PC-3 (cell line): ENCODE measurements around the gene ZCCHC14. TPM values are rescaled to one million over a fixed set of nuclear protein-coding genes. Genes with fewer than 3 reads are reported as not detected.
A peak's percentile ranks its signal among the peaks of the same experiment; 100 is the strongest.

ENCODE experiments used
- ATAC-seq: fragments of 200-7000 bp; cut with Tn5 transposase; 2 replicates; pipeline ENCODE4 v1.9.1; 2020; ENCODE audit warnings: mild to moderate bottlenecking, moderate library complexity
- BruUV-seq: library from RNA; stranded (reverse); fragments of 400-500 nt; replicated peaks from 2 replicates; lab custom pipeline; 2021; lab: Mats Ljungman, UMichigan
- CTCF ChIA-PET: fragments of 300-600 bp; sonication (Branson Sonifier 250); formaldehyde crosslinking; loops from one replicate; lab custom pipeline; 2022; ENCODE audit warnings: antibody characterized with exemption; lab: Charles Lee
- POLR2A ChIA-PET: fragments of 300-600 bp; sonication (Branson Sonifier 250); formaldehyde crosslinking; loops from one replicate; lab custom pipeline; 2022; ENCODE audit warnings: antibody characterized with exemption; ENCODE audit not compliant: unreplicated experiment; lab: Charles Lee
- DNase-seq: peaks from one replicate; pipeline ENCODE4 v3.0.0-alpha.2; 2015
- H2AFZ ChIP-seq: fragments of 300-600 bp; sonication (generic); 2 replicates; pipeline ENCODE4 v1.6.0; 2016; ENCODE audit warnings: antibody characterized with exemption, low read length
- H3F3A ChIP-seq: fragments of 300-600 bp; sonication (generic); one replicate; pipeline ENCODE4 v1.6.0; 2017; ENCODE audit warnings: antibody characterized with exemption, low read length, control low read depth, mild to moderate bottlenecking; ENCODE audit not compliant: unreplicated experiment
- H3K27ac ChIP-seq: fragments of 300-600 bp; sonication (generic); 2 replicates; pipeline ENCODE4 v1.5.1; 2016; ENCODE audit warnings: mild to moderate bottlenecking, low read length
- H3K27me3 ChIP-seq: fragments of 300-600 bp; sonication (generic); 2 replicates; pipeline ENCODE4 v1.6.1; 2016; ENCODE audit warnings: low read length, mixed read lengths
- H3K36me3 ChIP-seq: fragments of 300-600 bp; sonication (generic); 2 replicates; pipeline ENCODE4 v1.6.1; 2016; ENCODE audit warnings: low read depth, mixed run types, low read length, mixed read lengths
- H3K4me1 ChIP-seq: fragments of 300-600 bp; sonication (generic); 2 replicates; pipeline ENCODE4 v1.5.1; 2016; ENCODE audit warnings: low read length; ENCODE audit not compliant: insufficient read depth
- H3K4me2 ChIP-seq: fragments of 300-600 bp; sonication (generic); 2 replicates; pipeline ENCODE4 v1.6.0; 2016; ENCODE audit warnings: low read length
- H3K4me3 ChIP-seq: fragments of 300-600 bp; sonication (generic); 2 replicates; pipeline ENCODE4 v1.5.1; 2016; ENCODE audit warnings: mild to moderate bottlenecking, low read length, mixed read lengths
- H3K79me2 ChIP-seq: fragments of 300-600 bp; sonication (generic); 2 replicates; pipeline ENCODE4 v1.6.1; 2017; ENCODE audit warnings: low read length, mixed read lengths
- H3K9ac ChIP-seq: fragments of 300-600 bp; sonication (generic); 2 replicates; pipeline ENCODE4 v1.6.0; 2016; ENCODE audit warnings: mild to moderate bottlenecking, low read length
- H3K9me2 ChIP-seq: fragments of 300-600 bp; sonication (generic); replicated peaks from 2 replicates; pipeline ENCODE4 v1.6.1; 2016; ENCODE audit warnings: mixed run types, low read length, mixed read lengths
- H3K9me3 ChIP-seq: fragments of 300-600 bp; sonication (generic); 2 replicates; pipeline ENCODE4 v1.6.1; 2016; ENCODE audit warnings: low read length, mixed read lengths
- H4K20me1 ChIP-seq: fragments of 300-600 bp; sonication (generic); 2 replicates; pipeline ENCODE4 v1.6.1; 2016; ENCODE audit warnings: low read length, mixed read lengths
- EZH2 ChIP-seq: fragments of 300-600 bp; sonication (generic); IDR thresholded peaks from one replicate; pipeline ENCODE4 v1.6.1; 2017; ENCODE audit warnings: antibody characterized with exemption, mild to moderate bottlenecking, low read length; ENCODE audit not compliant: unreplicated experiment
- EZH2phosphoT487 ChIP-seq: fragments of 300-600 bp; sonication (generic); IDR thresholded peaks from 2 replicates; pipeline ENCODE4 v1.6.1; 2018; ENCODE audit warnings: mild to moderate bottlenecking, antibody characterized with exemption, low read length, borderline replicate concordance
- intact Hi-C: fragments of 100-400 bp; cut with micrococcal nuclease; formaldehyde crosslinking; loops from 2 replicates; pipeline ENCODE4 v1.9.0; 2023
- total RNA-seq: library from RNA; depleted of rRNA; stranded (reverse); fragments of >200 nt; gene quantifications from 2 replicates; pipeline ENCODE4 v1.2.3, GENCODE V29; 2014
- TF ChIP-seq, protein P1 (sequence below): fragments of 300-600 bp; sonication (generic); conservative IDR thresholded peaks from 2 replicates; pipeline ENCODE4 v1.5.1; 2017; ENCODE audit warnings: antibody characterized with exemption, low read depth, mild to moderate bottlenecking, low read length

Gene ZCCHC14
- total RNA-seq, 1 experiment from 2014 or later, result 5.3 TPM

GRCh38 chr16:87461466-87461991 lies 31.3 kb downstream of the ZCCHC14 start:
- no peaks in the 10 kb centered on the region for H3K9me3 ChIP-seq
- H3K4me1 ChIP-seq, result peaks cover 52% of the 10 kb centered on the region
- ChIA-PET CTCF (interaction anchor here (0.6 to 1.3 kb wide), 2 partner anchors 109 to 174 kb away, joined by 3 to 6 read pairs; no protein-coding TSS in a partner anchor), POLR2A (no interaction called here)
- H3K79me2 ChIP-seq, result peaks cover 32% of the 10 kb centered on the region
- peak overlapping the region; percentile 43; the same call in 1 of the 2 replicates for H2AFZ ChIP-seq
- H3K4me2 ChIP-seq, result peak overlapping the region; percentile 86
- peak overlapping the region; percentile 20 for H3K9ac ChIP-seq
- H3K9me2 ChIP-seq, result no peaks in the 10 kb centered on the region
- H4K20me1 ChIP-seq, result no peaks in the 10 kb centered on the region
- no peak for TF ChIP-seq EZH2
- TF ChIP-seq EZH2phosphoT487, result no peak
- TF ChIP-seq, protein P1, sequence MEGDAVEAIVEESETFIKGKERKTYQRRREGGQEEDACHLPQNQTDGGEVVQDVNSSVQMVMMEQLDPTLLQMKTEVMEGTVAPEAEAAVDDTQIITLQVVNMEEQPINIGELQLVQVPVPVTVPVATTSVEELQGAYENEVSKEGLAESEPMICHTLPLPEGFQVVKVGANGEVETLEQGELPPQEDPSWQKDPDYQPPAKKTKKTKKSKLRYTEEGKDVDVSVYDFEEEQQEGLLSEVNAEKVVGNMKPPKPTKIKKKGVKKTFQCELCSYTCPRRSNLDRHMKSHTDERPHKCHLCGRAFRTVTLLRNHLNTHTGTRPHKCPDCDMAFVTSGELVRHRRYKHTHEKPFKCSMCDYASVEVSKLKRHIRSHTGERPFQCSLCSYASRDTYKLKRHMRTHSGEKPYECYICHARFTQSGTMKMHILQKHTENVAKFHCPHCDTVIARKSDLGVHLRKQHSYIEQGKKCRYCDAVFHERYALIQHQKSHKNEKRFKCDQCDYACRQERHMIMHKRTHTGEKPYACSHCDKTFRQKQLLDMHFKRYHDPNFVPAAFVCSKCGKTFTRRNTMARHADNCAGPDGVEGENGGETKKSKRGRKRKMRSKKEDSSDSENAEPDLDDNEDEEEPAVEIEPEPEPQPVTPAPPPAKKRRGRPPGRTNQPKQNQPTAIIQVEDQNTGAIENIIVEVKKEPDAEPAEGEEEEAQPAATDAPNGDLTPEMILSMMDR, result peak; percentile 64
- H3F3A ChIP-seq, result peaks cover 8% of the 10 kb centered on the region
- ATAC-seq (peak; percentile 73), DNase-seq (peak; percentile 95)
- peak overlapping the region; percentile 53 for H3K4me3 ChIP-seq
- H3K27me3 ChIP-seq, result no peaks in the 10 kb centered on the region
- no TSS peak for BruUV-seq
- 0 out of 2 replicates have a peak overlapping the region, but pooled peaks have one; percentile 37 for H3K27ac ChIP-seq
- intact Hi-C loops, result loop anchor here (10.0 kb wide), 1 partner anchor 47 kb away; no protein-coding TSS in a partner anchor
- H3K36me3 ChIP-seq, result no peaks in the 10 kb centered on the region

GRCh38 chr16:87460936-87461335 lies 31.9 kb downstream of the ZCCHC14 start:
- ChIA-PET CTCF (interaction anchor here (1.3 kb wide), 1 partner anchor 110 kb away, joined by 6 read pairs; no protein-coding TSS in a partner anchor), POLR2A (no interaction called here)
- Histone ChIP-seq H3K4me2 (no peak overlapping the region), H3K9me2 (no peaks in the 10 kb centered on the region), H2AFZ (no peak overlapping the region), H3K4me1 (peaks cover 47% of the 10 kb centered on the region), H3K27ac (no peak overlapping the region), H3K27me3 (no peaks in the 10 kb centered on the region), H3K79me2 (peaks cover 26% of the 10 kb centered on the region), H3K36me3 (no peaks in the 10 kb centered on the region), H3K9ac (no peak overlapping the region), H3F3A (peaks cover 8% of the 10 kb centered on the region), H4K20me1 (no peaks in the 10 kb centered on the region), H3K9me3 (no peaks in the 10 kb centered on the region), H3K4me3 (no peak overlapping the region)
- no peak for TF ChIP-seq EZH2phosphoT487
- TF ChIP-seq EZH2, result no peak
- TF ChIP-seq, protein P1, result no peak
- ATAC-seq, result no peak
- BruUV-seq, result no TSS peak
- DNase-seq, result no peak
- intact Hi-C loops, result loop anchor here (10.0 kb wide), 1 partner anchor 46 kb away; no protein-coding TSS in a partner anchor

GRCh38 chr16:87459833-87460232 lies 33.0 kb downstream of the ZCCHC14 start:
- ChIA-PET POLR2A (no interaction called here), CTCF (no interaction called here)
- Histone ChIP-seq H3K9ac (no peak overlapping the region), H3K9me2 (no peaks in the 10 kb centered on the region), H2AFZ (no peak overlapping the region), H3K4me1 (peaks cover 36% of the 10 kb centered on the region), H3K79me2 (peaks cover 24% of the 10 kb centered on the region), H4K20me1 (no peaks in the 10 kb centered on the region), H3K27ac (no peak overlapping the region), H3K4me3 (no peak overlapping the region), H3F3A (peaks cover 8% of the 10 kb centered on the region), H3K4me2 (no peak overlapping the region), H3K27me3 (no peaks in the 10 kb centered on the region), H3K9me3 (no peaks in the 10 kb centered on the region), H3K36me3 (no peaks in the 10 kb centered on the region; the same call in 1 of the 2 replicates)
- intact Hi-C loops, result loop anchor here (10.0 kb wide), 1 partner anchor 45 kb away; no protein-coding TSS in a partner anchor
- no TSS peak for BruUV-seq
- TF ChIP-seq EZH2phosphoT487, result no peak
- no peak for TF ChIP-seq EZH2
- TF ChIP-seq, protein P1, result no peak
- DNase-seq (no peak), ATAC-seq (no peak)
